ENCODE measurements around the gene PARP16.
A peak's percentile ranks its signal among the peaks of the same experiment; 100 is the strongest.

The PARP16 gene

GRCh38 chr15:65275728-65276126, 11.0 kb downstream of the PARP16 start (continued):
- TF ChIP-seq, protein P1, sequence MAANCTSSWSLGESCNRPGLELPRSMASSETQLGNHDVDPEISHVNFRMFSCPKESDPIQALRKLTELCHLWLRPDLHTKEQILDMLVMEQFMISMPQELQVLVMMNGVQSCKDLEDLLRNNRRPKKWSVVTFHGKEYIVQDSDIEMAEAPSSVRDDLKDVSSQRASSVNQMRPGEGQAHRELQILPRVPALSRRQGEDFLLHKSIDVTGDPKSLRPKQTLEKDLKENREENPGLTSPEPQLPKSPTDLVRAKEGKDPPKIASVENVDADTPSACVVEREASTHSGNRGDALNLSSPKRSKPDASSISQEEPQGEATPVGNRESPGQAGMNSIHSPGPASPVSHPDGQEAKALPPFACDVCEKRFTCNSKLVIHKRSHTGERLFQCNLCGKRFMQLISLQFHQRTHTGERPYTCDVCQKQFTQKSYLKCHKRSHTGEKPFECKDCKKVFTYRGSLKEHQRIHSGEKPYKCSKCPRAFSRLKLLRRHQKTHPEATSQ (tag by site-specific recombination; IDR thresholded peaks at IDR 0.05) = no peak
- TF ChIP-seq KLF9 (tag by site-specific recombination; IDR thresholded peaks at IDR 0.05; ENCODE audit: low read depth) (no peak), ZNF692 (tag by site-specific recombination; IDR thresholded peaks at IDR 0.05) (peak; percentile 24; the same call in 1 of the 2 replicates), PRDM10 (tag by site-specific recombination; IDR thresholded peaks at IDR 0.05) (peak; percentile 39; the same call in 1 of the 2 replicates), ZNF621 (tag by site-specific recombination; IDR thresholded peaks at IDR 0.05) (no peak), ZNF23 (tag by site-specific recombination; IDR thresholded peaks at IDR 0.05; ENCODE audit: borderline replicate concordance) (no peak), KLF10 (tag by site-specific recombination; IDR thresholded peaks at IDR 0.05) (no peak), ZNF19 (tag by site-specific recombination; IDR thresholded peaks at IDR 0.05; ENCODE audit: low read depth) (no peak), ZNF639 (tag by site-specific recombination; IDR thresholded peaks at IDR 0.05) (no peak), SALL2 (tag by site-specific recombination; IDR thresholded peaks at IDR 0.05; ENCODE audit: borderline replicate concordance) (no peak), ZNF664 (tag by site-specific recombination; IDR thresholded peaks at IDR 0.05) (no peak), ZNF280D (tag by site-specific recombination; IDR thresholded peaks at IDR 0.05) (no peak), ZNF211 (tag by site-specific recombination; IDR thresholded peaks at IDR 0.05; ENCODE audit: low read depth) (no peak), ZNF555 (tag by site-specific recombination; conservative IDR thresholded peaks at IDR 0.05) (no peak), ZNF37A (tag by site-specific recombination; IDR thresholded peaks at IDR 0.05) (no peak), SCRT1 (tag by site-specific recombination; IDR thresholded peaks at IDR 0.05; ENCODE audit: borderline replicate concordance) (no peak), ZEB2 (tag by site-specific recombination; IDR thresholded peaks at IDR 0.05) (no peak), ZNF426 (tag by site-specific recombination; IDR thresholded peaks at IDR 0.05) (no peak), ZNF184 (tag by site-specific recombination; IDR thresholded peaks at IDR 0.05) (no peak), ZNF423 (tag by site-specific recombination; IDR thresholded peaks at IDR 0.05) (no peak), ZNF629 (tag by site-specific recombination; IDR thresholded peaks at IDR 0.05) (peak; percentile 72), ZNF677 (tag by site-specific recombination; IDR thresholded peaks at IDR 0.05) (no peak), ZNF610 (tag by site-specific recombination; IDR thresholded peaks at IDR 0.05; ENCODE audit: borderline replicate concordance) (no peak)
